NCI-H345 (cell line): ENCODE measurements around the gene GLI3.

ENCODE experiments used
- DNase-seq: peaks from one replicate; lab custom pipeline; 2025; lab: John Stamatoyannopoulos, UW

Gene GLI3

GRCh38 chr7:41928781-41929180, 308.2 kb downstream of the GLI3 start:
- no peak for DNase-seq

GRCh38 chr7:41928166-41928565, 308.8 kb downstream of the GLI3 start:
- DNase-seq: no peak

- DNase-seq: no peak
Measured at GRCh38 chr7:41927380-41927779, 309.6 kb downstream of the GLI3 start.

- DNase-seq: no peak
Measured at GRCh38 chr7:41925946-41926345, 311.1 kb downstream of the GLI3 start.

GRCh38 chr7:41924796-41925195, 312.2 kb downstream of the GLI3 start:
- no peak for DNase-seq

- no peak for DNase-seq
Measured at GRCh38 chr7:41922373-41922772, 314.6 kb downstream of the GLI3 start.

GRCh38 chr7:41921453-41921981, 315.5 kb downstream of the GLI3 start:
- DNase-seq: no peak

- no peak for DNase-seq
Measured at GRCh38 chr7:41918597-41918996, 318.4 kb downstream of the GLI3 start.

GRCh38 chr7:41916450-41916927, 320.5 kb downstream of the GLI3 start:
- DNase-seq: no peak

GRCh38 chr7:41915871-41916270, 321.1 kb downstream of the GLI3 start:
- no peak for DNase-seq

- no peak for DNase-seq
Measured at GRCh38 chr7:41912851-41913567, 324.0 kb downstream of the GLI3 start.

- DNase-seq: no peak
Measured at GRCh38 chr7:41912426-41912825, 324.6 kb downstream of the GLI3 start.

- no peak for DNase-seq
Measured at GRCh38 chr7:41911792-41912191, 325.2 kb downstream of the GLI3 start.
